HEK293 (cell line): ENCODE measurements around the gene FOXK2.
A peak's percentile ranks its signal among the peaks of the same experiment; 100 is the strongest.

ENCODE experiments used
- CTCF ChIA-PET: fragments of 350-600 bp; formaldehyde crosslinking; extraction: SDS; loops from one replicate; lab custom pipeline; 2021; ENCODE audit warnings: antibody characterized with exemption; lab: Yijun Ruan, JAX
- POLR2A ChIA-PET: fragments of 300-600 bp; formaldehyde crosslinking; extraction: SDS; loops from one replicate; lab custom pipeline; 2020; ENCODE audit warnings: antibody characterized with exemption, inconsistent platforms; lab: Yijun Ruan, JAX
- H3K27ac ChIP-seq: fragments of 200-500 bp; sonication (Bioruptor generic); 2 replicates; pipeline ENCODE4 v1.5.1; 2014; ENCODE audit warnings: low read depth, low read length, control low read depth, inconsistent platforms; ENCODE audit errors: extremely low read depth
- H3K36me3 ChIP-seq, 2 experiments: fragments of 200-500 bp in 1 of 2; sonication (Bioruptor generic) in 1 of 2; 1 replicate in 1 of 2; 2 replicates in 1 of 2; pipeline ENCODE4 v1.5.1; 2014 to 2017; ENCODE audit warnings: inconsistent platforms in 2 of 2, low read length in 2 of 2; ENCODE audit not compliant: control insufficient read depth in 2 of 2, insufficient read depth in 1 of 2
- H3K4me1 ChIP-seq: fragments of 200-500 bp; sonication (Bioruptor generic); 2 replicates; pipeline ENCODE4 v1.5.1; 2014; ENCODE audit warnings: mild to moderate bottlenecking, low read length, inconsistent platforms; ENCODE audit not compliant: control insufficient read depth, insufficient read depth
- H3K4me3 ChIP-seq: 2 replicates; pipeline ENCODE4 v1.5.1; 2011; ENCODE audit warnings: low read depth, mild to moderate bottlenecking, control low read depth, low read length, moderate library complexity
- H3K9me3 ChIP-seq: fragments of 200-500 bp; sonication (Bioruptor generic); 2 replicates; pipeline ENCODE4 v1.5.1; 2014; ENCODE audit warnings: low read depth, low read length, inconsistent platforms; ENCODE audit not compliant: control insufficient read depth, insufficient read depth
- EGR2 ChIP-seq: fragments of 450-650 bp; formaldehyde crosslinking; IDR thresholded peaks from 2 replicates; pipeline ENCODE4 v1.5.1; 2016; ENCODE audit warnings: low read depth, missing biosample characterization, missing genetic modification characterization
- GLIS1 ChIP-seq: fragments of 450-650 bp; formaldehyde crosslinking; IDR thresholded peaks from 2 replicates; pipeline ENCODE4 v1.5.1; 2016; ENCODE audit warnings: missing biosample characterization, missing genetic modification characterization
- GLIS2 ChIP-seq: fragments of 450-650 bp; formaldehyde crosslinking; IDR thresholded peaks from 2 replicates; pipeline ENCODE4 v1.5.1; 2016; ENCODE audit warnings: missing biosample characterization, missing genetic modification characterization
- HOXD13 ChIP-seq: sonication (generic); formaldehyde crosslinking; IDR thresholded peaks from 2 replicates; pipeline ENCODE4 v1.8.0; 2022; ENCODE audit warnings: missing genetic modification reagents, borderline replicate concordance
- IKZF3 ChIP-seq: fragments of 450-650 bp; IDR thresholded peaks from 2 replicates; pipeline ENCODE4 v1.5.0; 2018; ENCODE audit warnings: missing biosample characterization, mild to moderate bottlenecking, missing genetic modification characterization, moderate library complexity
- KLF7 ChIP-seq: fragments of 450-650 bp; formaldehyde crosslinking; IDR thresholded peaks from 2 replicates; pipeline ENCODE4 v1.5.1; 2016; ENCODE audit warnings: missing biosample characterization, missing genetic modification characterization, borderline replicate concordance
- MYNN ChIP-seq: fragments of 450-650 bp; formaldehyde crosslinking; IDR thresholded peaks from 2 replicates; pipeline ENCODE4 v1.5.1; 2016; ENCODE audit warnings: missing biosample characterization, missing genetic modification characterization, borderline replicate concordance
- SP7 ChIP-seq: fragments of 450-650 bp; formaldehyde crosslinking; IDR thresholded peaks from 2 replicates; pipeline ENCODE4 v1.5.1; 2016; ENCODE audit warnings: missing biosample characterization, missing genetic modification characterization
- WT1 ChIP-seq: fragments of 450-650 bp; formaldehyde crosslinking; IDR thresholded peaks from 2 replicates; pipeline ENCODE4 v1.5.1; 2016; ENCODE audit warnings: missing biosample characterization, missing genetic modification characterization
- ZBTB17 ChIP-seq: fragments of 450-650 bp; formaldehyde crosslinking; IDR thresholded peaks from 2 replicates; pipeline ENCODE4 v1.5.1; 2016; ENCODE audit warnings: missing biosample characterization, missing genetic modification characterization
- ZBTB21 ChIP-seq: fragments of 450-650 bp; formaldehyde crosslinking; IDR thresholded peaks from 2 replicates; pipeline ENCODE4 v1.5.1; 2017; ENCODE audit warnings: missing biosample characterization, missing genetic modification characterization
- ZBTB8A ChIP-seq: fragments of 450-650 bp; formaldehyde crosslinking; IDR thresholded peaks from 2 replicates; pipeline ENCODE4 v1.5.1; 2016; ENCODE audit warnings: missing biosample characterization, missing genetic modification characterization
- ZEB2 ChIP-seq: fragments of 450-650 bp; formaldehyde crosslinking; IDR thresholded peaks from 2 replicates; pipeline ENCODE4 v1.5.1; 2016; ENCODE audit warnings: missing biosample characterization, missing genetic modification characterization
- ZFHX2 ChIP-seq: fragments of 450-650 bp; formaldehyde crosslinking; conservative IDR thresholded peaks from 2 replicates; pipeline ENCODE4 v1.5.1; 2016; ENCODE audit warnings: missing biosample characterization, missing genetic modification characterization
- ZFP69B ChIP-seq: fragments of 450-650 bp; formaldehyde crosslinking; IDR thresholded peaks from 2 replicates; pipeline ENCODE4 v1.5.1; 2016; ENCODE audit warnings: missing biosample characterization, missing genetic modification characterization
- ZNF214 ChIP-seq: fragments of 450-650 bp; formaldehyde crosslinking; IDR thresholded peaks from 2 replicates; pipeline ENCODE4 v1.5.1; 2017; ENCODE audit warnings: missing biosample characterization, mild to moderate bottlenecking, missing genetic modification characterization, borderline replicate concordance
- ZNF394 ChIP-seq: fragments of 450-650 bp; formaldehyde crosslinking; IDR thresholded peaks from 2 replicates; pipeline ENCODE4 v1.5.1; 2016; ENCODE audit warnings: missing biosample characterization, missing genetic modification characterization, mild to moderate bottlenecking, moderate library complexity, borderline replicate concordance
- ZNF423 ChIP-seq: fragments of 450-650 bp; formaldehyde crosslinking; IDR thresholded peaks from 2 replicates; pipeline ENCODE4 v1.5.1; 2016; ENCODE audit warnings: missing biosample characterization, missing genetic modification characterization
- ZNF501 ChIP-seq: fragments of 450-650 bp; formaldehyde crosslinking; IDR thresholded peaks from 2 replicates; pipeline ENCODE4 v1.5.1; 2016; ENCODE audit warnings: missing biosample characterization, missing genetic modification characterization
- ZNF530 ChIP-seq: fragments of 450-650 bp; formaldehyde crosslinking; IDR thresholded peaks from 2 replicates; pipeline ENCODE4 v1.5.1; 2016; ENCODE audit warnings: low read depth, missing biosample characterization, missing genetic modification characterization
- ZNF777 ChIP-seq: fragments of 450-650 bp; formaldehyde crosslinking; IDR thresholded peaks from 2 replicates; pipeline ENCODE4 v1.5.1; 2017; ENCODE audit warnings: missing biosample characterization, missing genetic modification characterization, borderline replicate concordance
- TF ChIP-seq, protein P1 (sequence below): sonication (generic); formaldehyde crosslinking; IDR thresholded peaks from 2 replicates; pipeline ENCODE4 v1.8.1; 2022; ENCODE audit warnings: mild to moderate bottlenecking, moderate library complexity, missing genetic modification reagents
- TF ChIP-seq, protein P2 (sequence below): fragments of 450-650 bp; formaldehyde crosslinking; IDR thresholded peaks from 2 replicates; pipeline ENCODE4 v1.5.1; 2017; ENCODE audit warnings: missing biosample characterization, missing genetic modification characterization
- TF ChIP-seq, protein P3 (sequence below): fragments of 450-650 bp; formaldehyde crosslinking; IDR thresholded peaks from 2 replicates; pipeline ENCODE4 v1.5.1; 2016; ENCODE audit warnings: missing biosample characterization, missing genetic modification characterization
- TF ChIP-seq, protein P4 (sequence below): fragments of 450-650 bp; formaldehyde crosslinking; IDR thresholded peaks from 2 replicates; pipeline ENCODE4 v1.5.1; 2016; ENCODE audit warnings: missing biosample characterization, missing genetic modification characterization
- TF ChIP-seq, protein P5 (sequence below): fragments of 450-650 bp; formaldehyde crosslinking; IDR thresholded peaks from 2 replicates; pipeline ENCODE4 v1.5.1; 2016; ENCODE audit warnings: missing biosample characterization, missing genetic modification characterization
- TF ChIP-seq, protein P6 (sequence below): fragments of 450-650 bp; formaldehyde crosslinking; IDR thresholded peaks from 2 replicates; pipeline ENCODE4 v1.5.1; 2016; ENCODE audit warnings: missing biosample characterization, missing genetic modification characterization

Gene FOXK2

DNA sequence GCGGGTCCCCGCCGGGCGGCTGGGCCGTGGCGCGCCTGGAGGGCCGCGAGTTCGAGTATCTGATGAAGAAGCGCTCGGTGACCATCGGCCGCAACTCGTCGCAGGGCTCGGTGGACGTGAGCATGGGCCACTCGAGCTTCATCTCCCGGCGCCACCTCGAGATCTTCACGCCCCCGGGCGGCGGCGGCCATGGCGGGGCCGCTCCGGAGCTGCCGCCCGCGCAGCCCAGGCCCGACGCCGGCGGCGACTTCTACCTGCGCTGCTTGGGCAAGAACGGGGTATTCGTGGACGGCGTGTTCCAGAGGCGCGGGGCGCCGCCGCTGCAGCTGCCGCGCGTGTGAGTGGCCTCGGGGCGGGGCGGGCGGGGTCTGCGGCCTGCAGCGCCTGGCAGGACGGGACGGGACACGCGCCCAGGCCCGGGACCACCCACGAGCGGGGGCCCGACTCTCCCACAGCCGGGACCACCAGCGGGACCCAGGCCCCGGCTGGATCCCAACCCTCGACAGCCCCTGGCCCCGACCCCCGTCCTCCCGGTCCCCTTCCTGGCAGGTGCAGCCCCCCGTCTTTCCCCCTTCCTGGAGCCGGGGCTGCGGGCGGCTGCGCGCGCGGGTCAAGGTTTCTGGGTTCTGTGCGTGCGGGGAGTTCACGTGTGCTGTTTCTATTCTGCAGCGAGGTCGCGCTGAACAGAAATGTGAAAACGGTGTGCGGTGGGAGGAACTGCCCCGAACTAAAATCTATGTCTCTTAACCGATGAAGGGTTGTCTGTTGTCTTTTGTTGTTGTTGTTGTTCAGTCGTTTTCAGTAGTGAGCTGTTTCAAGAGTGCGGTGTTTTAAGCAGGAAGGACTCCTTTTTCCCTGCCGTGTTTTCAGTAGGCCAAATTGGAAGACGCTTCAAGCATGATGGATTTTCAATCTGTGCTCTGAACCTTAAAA lies 705 bp downstream of the FOXK2 start (continued):
- TF ChIP-seq KLF7 = no peak
- no peak for TF ChIP-seq ZNF501 (tag by site-specific recombination)
- TF ChIP-seq, protein P1, sequence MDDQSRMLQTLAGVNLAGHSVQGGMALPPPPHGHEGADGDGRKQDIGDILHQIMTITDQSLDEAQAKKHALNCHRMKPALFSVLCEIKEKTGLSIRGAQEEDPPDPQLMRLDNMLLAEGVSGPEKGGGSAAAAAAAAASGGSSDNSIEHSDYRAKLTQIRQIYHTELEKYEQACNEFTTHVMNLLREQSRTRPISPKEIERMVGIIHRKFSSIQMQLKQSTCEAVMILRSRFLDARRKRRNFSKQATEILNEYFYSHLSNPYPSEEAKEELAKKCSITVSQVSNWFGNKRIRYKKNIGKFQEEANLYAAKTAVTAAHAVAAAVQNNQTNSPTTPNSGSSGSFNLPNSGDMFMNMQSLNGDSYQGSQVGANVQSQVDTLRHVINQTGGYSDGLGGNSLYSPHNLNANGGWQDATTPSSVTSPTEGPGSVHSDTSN (CRISPR knock-in tag) = 0 out of 2 replicates have a peak, but pooled peaks have one; percentile 26
- no peak for TF ChIP-seq ZBTB21 (tag by site-specific recombination)

DNA sequence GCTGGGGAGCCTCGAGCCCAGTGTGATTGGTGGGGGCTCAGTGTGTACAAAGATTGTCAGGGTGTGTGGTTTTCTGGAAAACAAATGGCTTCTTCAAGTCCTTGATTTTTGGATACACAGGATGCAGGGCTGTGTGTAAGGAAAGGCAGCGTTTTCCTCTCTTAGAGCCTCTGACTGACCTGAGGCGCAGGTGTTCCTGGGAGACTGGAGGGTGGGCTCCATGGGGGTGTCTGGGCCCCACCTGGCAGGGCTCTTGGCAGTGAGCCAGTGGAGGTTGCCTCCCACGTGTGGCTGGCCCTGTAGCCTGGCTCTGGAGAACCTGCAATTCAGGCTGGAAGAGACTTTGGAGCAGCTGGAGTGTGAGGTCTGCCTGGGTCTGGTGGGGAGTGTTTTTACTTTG lies 5.0 kb downstream of the FOXK2 start:
- no peak overlapping the region for H3K4me3 ChIP-seq
- POLR2A ChIA-PET = no interaction called here
- peaks cover 0 to 10% of the 10 kb centered on the region in 2 experiments; a peak in 1 of 3 replicates for H3K36me3 ChIP-seq
- no peak for TF ChIP-seq ZNF530
- TF ChIP-seq, protein P2, sequence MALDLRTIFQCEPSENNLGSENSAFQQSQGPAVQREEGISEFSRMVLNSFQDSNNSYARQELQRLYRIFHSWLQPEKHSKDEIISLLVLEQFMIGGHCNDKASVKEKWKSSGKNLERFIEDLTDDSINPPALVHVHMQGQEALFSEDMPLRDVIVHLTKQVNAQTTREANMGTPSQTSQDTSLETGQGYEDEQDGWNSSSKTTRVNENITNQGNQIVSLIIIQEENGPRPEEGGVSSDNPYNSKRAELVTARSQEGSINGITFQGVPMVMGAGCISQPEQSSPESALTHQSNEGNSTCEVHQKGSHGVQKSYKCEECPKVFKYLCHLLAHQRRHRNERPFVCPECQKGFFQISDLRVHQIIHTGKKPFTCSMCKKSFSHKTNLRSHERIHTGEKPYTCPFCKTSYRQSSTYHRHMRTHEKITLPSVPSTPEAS (tag by site-specific recombination) = peak; percentile 75
- TF ChIP-seq, protein P3, sequence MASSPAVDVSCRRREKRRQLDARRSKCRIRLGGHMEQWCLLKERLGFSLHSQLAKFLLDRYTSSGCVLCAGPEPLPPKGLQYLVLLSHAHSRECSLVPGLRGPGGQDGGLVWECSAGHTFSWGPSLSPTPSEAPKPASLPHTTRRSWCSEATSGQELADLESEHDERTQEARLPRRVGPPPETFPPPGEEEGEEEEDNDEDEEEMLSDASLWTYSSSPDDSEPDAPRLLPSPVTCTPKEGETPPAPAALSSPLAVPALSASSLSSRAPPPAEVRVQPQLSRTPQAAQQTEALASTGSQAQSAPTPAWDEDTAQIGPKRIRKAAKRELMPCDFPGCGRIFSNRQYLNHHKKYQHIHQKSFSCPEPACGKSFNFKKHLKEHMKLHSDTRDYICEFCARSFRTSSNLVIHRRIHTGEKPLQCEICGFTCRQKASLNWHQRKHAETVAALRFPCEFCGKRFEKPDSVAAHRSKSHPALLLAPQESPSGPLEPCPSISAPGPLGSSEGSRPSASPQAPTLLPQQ (tag by site-specific recombination) = peak; percentile 71; the same call in 1 of the 2 replicates
- TF ChIP-seq WT1 (tag by site-specific recombination) = peak; percentile 19; the same call in 1 of the 2 replicates
- peak; percentile 17; the same call in 1 of the 2 replicates for TF ChIP-seq ZNF394
- TF ChIP-seq, protein P4, sequence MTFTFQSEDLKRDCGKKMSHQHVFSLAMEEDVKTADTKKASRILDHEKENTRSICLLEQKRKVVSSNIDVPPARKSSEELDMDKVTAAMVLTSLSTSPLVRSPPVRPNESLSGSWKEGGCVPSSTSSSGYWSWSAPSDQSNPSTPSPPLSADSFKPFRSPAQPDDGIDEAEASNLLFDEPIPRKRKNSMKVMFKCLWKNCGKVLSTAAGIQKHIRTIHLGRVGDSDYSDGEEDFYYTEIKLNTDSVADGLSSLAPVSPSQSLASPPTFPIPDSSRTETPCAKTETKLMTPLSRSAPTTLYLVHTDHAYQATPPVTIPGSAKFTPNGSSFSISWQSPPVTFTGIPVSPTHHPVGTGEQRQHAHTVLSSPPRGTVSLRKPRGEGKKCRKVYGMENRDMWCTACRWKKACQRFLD = no peak
- no peak for TF ChIP-seq ZNF777
- no peak for TF ChIP-seq MYNN (tag by site-specific recombination)
- TF ChIP-seq GLIS1 (tag by site-specific recombination) = peak; percentile 80
- no peak for TF ChIP-seq ZNF423
- TF ChIP-seq IKZF3 (tag by site-specific recombination) = 0 out of 2 replicates have a peak, but pooled peaks have one; percentile 36
- peak; percentile 74 for TF ChIP-seq GLIS2 (tag by site-specific recombination)
- TF ChIP-seq HOXD13 (CRISPR knock-in tag) = no peak
- TF ChIP-seq EGR2 = peak; percentile 29; the same call in 1 of the 2 replicates
- TF ChIP-seq ZBTB8A (tag by site-specific recombination) = peak; percentile 65; the same call in 1 of the 2 replicates
- TF ChIP-seq ZFP69B (tag by site-specific recombination) = peak; percentile 91
- TF ChIP-seq SP7 (tag by site-specific recombination) = 0 out of 2 replicates have a peak, but pooled peaks have one; percentile 20
- TF ChIP-seq ZFHX2 = peak; percentile 61
- no peak for TF ChIP-seq ZNF214
- TF ChIP-seq, protein P5, sequence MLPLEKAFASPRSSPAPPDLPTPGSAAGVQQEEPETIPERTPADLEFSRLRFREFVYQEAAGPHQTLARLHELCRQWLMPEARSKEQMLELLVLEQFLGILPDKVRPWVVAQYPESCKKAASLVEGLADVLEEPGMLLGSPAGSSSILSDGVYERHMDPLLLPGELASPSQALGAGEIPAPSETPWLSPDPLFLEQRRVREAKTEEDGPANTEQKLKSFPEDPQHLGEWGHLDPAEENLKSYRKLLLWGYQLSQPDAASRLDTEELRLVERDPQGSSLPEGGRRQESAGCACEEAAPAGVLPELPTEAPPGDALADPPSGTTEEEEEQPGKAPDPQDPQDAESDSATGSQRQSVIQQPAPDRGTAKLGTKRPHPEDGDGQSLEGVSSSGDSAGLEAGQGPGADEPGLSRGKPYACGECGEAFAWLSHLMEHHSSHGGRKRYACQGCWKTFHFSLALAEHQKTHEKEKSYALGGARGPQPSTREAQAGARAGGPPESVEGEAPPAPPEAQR = no peak
- TF ChIP-seq, protein P6, sequence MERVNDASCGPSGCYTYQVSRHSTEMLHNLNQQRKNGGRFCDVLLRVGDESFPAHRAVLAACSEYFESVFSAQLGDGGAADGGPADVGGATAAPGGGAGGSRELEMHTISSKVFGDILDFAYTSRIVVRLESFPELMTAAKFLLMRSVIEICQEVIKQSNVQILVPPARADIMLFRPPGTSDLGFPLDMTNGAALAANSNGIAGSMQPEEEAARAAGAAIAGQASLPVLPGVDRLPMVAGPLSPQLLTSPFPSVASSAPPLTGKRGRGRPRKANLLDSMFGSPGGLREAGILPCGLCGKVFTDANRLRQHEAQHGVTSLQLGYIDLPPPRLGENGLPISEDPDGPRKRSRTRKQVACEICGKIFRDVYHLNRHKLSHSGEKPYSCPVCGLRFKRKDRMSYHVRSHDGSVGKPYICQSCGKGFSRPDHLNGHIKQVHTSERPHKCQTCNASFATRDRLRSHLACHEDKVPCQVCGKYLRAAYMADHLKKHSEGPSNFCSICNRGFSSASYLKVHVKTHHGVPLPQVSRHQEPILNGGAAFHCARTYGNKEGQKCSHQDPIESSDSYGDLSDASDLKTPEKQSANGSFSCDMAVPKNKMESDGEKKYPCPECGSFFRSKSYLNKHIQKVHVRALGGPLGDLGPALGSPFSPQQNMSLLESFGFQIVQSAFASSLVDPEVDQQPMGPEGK (tag by site-specific recombination) = peak; percentile 92
- 0 out of 2 replicates have a peak, but pooled peaks have one; percentile 30 for TF ChIP-seq ZEB2 (tag by site-specific recombination)
- TF ChIP-seq ZBTB17 (tag by site-specific recombination) = 0 out of 2 replicates have a peak, but pooled peaks have one; percentile 23
- TF ChIP-seq, all 188 proteins: peak for 15
- CTCF ChIA-PET = interaction anchor here (0.9 kb wide), 1 partner anchor 12 kb away, joined by 4 read pairs; no protein-coding TSS in a partner anchor
- Histone ChIP-seq H3K4me1 (peaks cover 29% of the 10 kb centered on the region), H3K9me3 (no peaks in the 10 kb centered on the region), H3K27ac (no peak overlapping the region)
